WTC11 (cell line): ENCODE measurements around the gene SMURF1. TPM values are rescaled to one million over a fixed set of nuclear protein-coding genes. Genes with fewer than 3 reads are reported as not detected.

Experiments
- ATAC-seq: fragments of 200-7000 bp; cut with Tn5 transposase; 2 replicates; pipeline ENCODE4 v1.10.0; 2021; ENCODE audit warnings: mild to moderate bottlenecking, moderate library complexity
- CTCF ChIA-PET: fragments of 300-600 bp; sonication (Branson Sonifier 250); formaldehyde crosslinking; loops from one replicate; lab custom pipeline; 2021; ENCODE audit warnings: antibody characterized with exemption; lab: Charles Lee
- POLR2A ChIA-PET: fragments of 350-600 bp; sonication (Branson Sonifier 250); formaldehyde crosslinking; loops from one replicate; lab custom pipeline; 2021; ENCODE audit warnings: antibody characterized with exemption; lab: Charles Lee
- DNase-seq: peaks from one replicate; pipeline ENCODE4 v3.0.0; 2021; ENCODE audit warnings: low spot score
- H3K27ac Mint-ChIP-seq: 2 replicates; pipeline ENCODE4 v1.8.0; 2021; ENCODE audit warnings: mixed read lengths
- H3K27me3 Mint-ChIP-seq: 2 replicates; pipeline ENCODE4 v1.8.0; 2021; ENCODE audit warnings: low read depth, mild to moderate bottlenecking, moderate library complexity, mixed read lengths
- H3K36me3 Mint-ChIP-seq: 2 replicates; pipeline ENCODE4 v1.8.0; 2021; ENCODE audit warnings: mixed read lengths
- H3K4me1 Mint-ChIP-seq: 2 replicates; pipeline ENCODE4 v1.8.0; 2022; ENCODE audit warnings: mixed read lengths
- H3K4me3 Mint-ChIP-seq: 2 replicates; pipeline ENCODE4 v1.8.0; 2021; ENCODE audit warnings: mild to moderate bottlenecking, moderate library complexity, mixed read lengths
- H3K9me3 Mint-ChIP-seq: 2 replicates; pipeline ENCODE4 v1.8.0; 2021; ENCODE audit warnings: mixed read lengths
- ATF6 ChIP-seq: sonication (generic); formaldehyde crosslinking; IDR thresholded peaks from 2 replicates; pipeline ENCODE4 v1.8.1; 2023; ENCODE audit warnings: mild to moderate bottlenecking, missing genetic modification reagents
- E2F1 ChIP-seq: sonication (generic); formaldehyde crosslinking; IDR thresholded peaks from 2 replicates; pipeline ENCODE4 v1.8.0; 2022; ENCODE audit warnings: mild to moderate bottlenecking, missing genetic modification reagents
- ESRRA ChIP-seq: sonication (generic); formaldehyde crosslinking; IDR thresholded peaks from 2 replicates; pipeline ENCODE4 v1.8.1; 2022; ENCODE audit warnings: mild to moderate bottlenecking, missing genetic modification reagents, borderline replicate concordance
- FOXP4 ChIP-seq: sonication (generic); formaldehyde crosslinking; IDR thresholded peaks from 2 replicates; pipeline ENCODE4 v1.8.0; 2022; ENCODE audit warnings: mild to moderate bottlenecking, missing genetic modification reagents
- GRHL2 ChIP-seq: fragments of 250-450 bp; sonication (Bioruptor Pico); IDR thresholded peaks from 2 replicates; pipeline ENCODE4 v1.8.0; 2022; ENCODE audit warnings: mild to moderate bottlenecking, moderate library complexity; ENCODE audit not compliant: insufficient replicate concordance, severe bottlenecking
- NFYB ChIP-seq: sonication (generic); formaldehyde crosslinking; conservative IDR thresholded peaks from 2 replicates; pipeline ENCODE4 v1.8.0; 2022; ENCODE audit warnings: low read depth, missing genetic modification reagents
- NR3C1 ChIP-seq: sonication (generic); formaldehyde crosslinking; conservative IDR thresholded peaks from 2 replicates; pipeline ENCODE4 v1.8.1; 2023; ENCODE audit warnings: low read depth, mild to moderate bottlenecking, missing genetic modification reagents
- PREB ChIP-seq: sonication (generic); formaldehyde crosslinking; IDR thresholded peaks from 2 replicates; pipeline ENCODE4 v1.8.1; 2022; ENCODE audit warnings: mild to moderate bottlenecking, missing genetic modification reagents, moderate library complexity, borderline replicate concordance
- RORB ChIP-seq: fragments of 250-450 bp; sonication (Bioruptor Pico); IDR thresholded peaks from 2 replicates; pipeline ENCODE4 v1.9.0; 2021; ENCODE audit warnings: mild to moderate bottlenecking
- SMAD4 ChIP-seq: sonication (generic); formaldehyde crosslinking; IDR thresholded peaks from 2 replicates; pipeline ENCODE4 v1.8.0; 2022; ENCODE audit warnings: mild to moderate bottlenecking, missing genetic modification reagents
- USF1 ChIP-seq: sonication (generic); formaldehyde crosslinking; IDR thresholded peaks from 2 replicates; pipeline ENCODE4 v1.8.0; 2022; ENCODE audit warnings: mild to moderate bottlenecking, missing genetic modification reagents
- ZBTB43 ChIP-seq: sonication (generic); formaldehyde crosslinking; IDR thresholded peaks from 2 replicates; pipeline ENCODE4 v1.8.1; 2023; ENCODE audit warnings: mild to moderate bottlenecking, missing genetic modification reagents
- ZNF317 ChIP-seq: sonication (generic); formaldehyde crosslinking; IDR thresholded peaks from 2 replicates; pipeline ENCODE4 v1.8.1; 2023; ENCODE audit warnings: low read depth, mild to moderate bottlenecking, moderate library complexity, missing genetic modification reagents, borderline replicate concordance
- total RNA-seq: library from RNA; stranded (reverse); gene quantifications from 3 replicates; pipeline ENCODE4 v1.2.3, GENCODE V29; 2021
- TF ChIP-seq, protein P1 (sequence below): sonication (generic); formaldehyde crosslinking; IDR thresholded peaks from 2 replicates; pipeline ENCODE4 v1.8.0; 2022; ENCODE audit warnings: mild to moderate bottlenecking, missing genetic modification reagents
- TF ChIP-seq, protein P2 (sequence below): sonication (generic); formaldehyde crosslinking; IDR thresholded peaks from 2 replicates; pipeline ENCODE4 v1.8.1; 2022; ENCODE audit warnings: mild to moderate bottlenecking, moderate library complexity, missing genetic modification reagents

SMURF1 gene
- total RNA-seq, 1 experiment from 2014 or later: 23.2 TPM

- TF ChIP-seq E2F1 (CRISPR knock-in tag) (no peak), ESRRA (CRISPR knock-in tag) (no peak), FOXP4 (CRISPR knock-in tag) (no peak), SMAD4 (no peak), USF1 (CRISPR knock-in tag) (no peak), NFYB (CRISPR knock-in tag) (no peak), ZNF317 (CRISPR knock-in tag) (no peak), ATF6 (CRISPR knock-in tag) (no peak), RORB (CRISPR knock-in tag) (no peak), ZBTB43 (CRISPR knock-in tag) (no peak), PREB (no peak)
- TF ChIP-seq, protein P1, sequence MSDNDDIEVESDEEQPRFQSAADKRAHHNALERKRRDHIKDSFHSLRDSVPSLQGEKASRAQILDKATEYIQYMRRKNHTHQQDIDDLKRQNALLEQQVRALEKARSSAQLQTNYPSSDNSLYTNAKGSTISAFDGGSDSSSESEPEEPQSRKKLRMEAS (CRISPR knock-in tag): no peak
- TF ChIP-seq, protein P2, sequence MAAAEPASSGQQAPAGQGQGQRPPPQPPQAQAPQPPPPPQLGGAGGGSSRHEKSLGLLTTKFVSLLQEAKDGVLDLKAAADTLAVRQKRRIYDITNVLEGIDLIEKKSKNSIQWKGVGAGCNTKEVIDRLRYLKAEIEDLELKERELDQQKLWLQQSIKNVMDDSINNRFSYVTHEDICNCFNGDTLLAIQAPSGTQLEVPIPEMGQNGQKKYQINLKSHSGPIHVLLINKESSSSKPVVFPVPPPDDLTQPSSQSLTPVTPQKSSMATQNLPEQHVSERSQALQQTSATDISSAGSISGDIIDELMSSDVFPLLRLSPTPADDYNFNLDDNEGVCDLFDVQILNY (CRISPR knock-in tag): no peak
Observed at GRCh38 chr7:98985406-98985805, 158.5 kb downstream of the SMURF1 start.

GRCh38 chr7:98984126-98984525 lies 159.8 kb downstream of the SMURF1 start:
- POLR2A ChIA-PET: no interaction called here
- DNase-seq: no peak
- H3K4me3 Mint-ChIP-seq: no peak overlapping the region
- H3K27me3 Mint-ChIP-seq: no peaks in the 10 kb centered on the region
- peaks cover 95% of the 10 kb centered on the region for H3K36me3 Mint-ChIP-seq
- H3K4me1 Mint-ChIP-seq: no peaks in the 10 kb centered on the region
- TF ChIP-seq GRHL2 (CRISPR knock-in tag) (no peak), NR3C1 (CRISPR knock-in tag) (no peak)
- no peak for ATAC-seq
- H3K9me3 Mint-ChIP-seq: peaks cover 20% of the 10 kb centered on the region
- H3K27ac Mint-ChIP-seq: no peak overlapping the region
- CTCF ChIA-PET: no interaction called here

More at GRCh38 chr7:98985406-98985805, 158.5 kb downstream of the SMURF1 start:
- Mint-ChIP-seq H3K4me3 (no peak overlapping the region), H3K36me3 (peaks cover 94% of the 10 kb centered on the region), H3K27me3 (no peaks in the 10 kb centered on the region), H3K9me3 (peaks cover 20% of the 10 kb centered on the region), H3K4me1 (no peaks in the 10 kb centered on the region), H3K27ac (no peak overlapping the region)
- CTCF ChIA-PET: no interaction called here
- DNase-seq (no peak), ATAC-seq (no peak)
- POLR2A ChIA-PET: no interaction called here
